HepG2 (cell line): Measurements from ENCODE around the gene ACCSL. TPM values are rescaled to one million over a fixed set of nuclear protein-coding genes. Genes with fewer than 3 reads are reported as not detected.

Experiments
- CCAR2 ChIP-seq: fragments of 200-400 bp; formaldehyde crosslinking; optimal IDR thresholded peaks from 2 replicates; pipeline ENCODE3; 2018; ENCODE audit warnings: low read depth, mild to moderate bottlenecking, low read length, moderate library complexity
- ETV6 ChIP-seq: sonication (generic); formaldehyde crosslinking; conservative IDR thresholded peaks from 2 replicates; pipeline ENCODE4 v1.4.0; 2020; ENCODE audit warnings: missing genetic modification reagents
- FOXK1 ChIP-seq: sonication (generic); formaldehyde crosslinking; IDR thresholded peaks from 2 replicates; pipeline ENCODE4 v1.4.0; 2020; ENCODE audit warnings: low read depth, missing genetic modification reagents, borderline replicate concordance
- HOXA7 ChIP-seq: sonication (generic); formaldehyde crosslinking; IDR thresholded peaks from 2 replicates; pipeline ENCODE4 v1.8.1; 2022; ENCODE audit warnings: mild to moderate bottlenecking, missing genetic modification reagents, moderate library complexity
- IRF2 ChIP-seq: IDR thresholded peaks from 2 replicates; pipeline ENCODE4 v1.6.1; 2018; ENCODE audit warnings: missing genetic modification reagents, missing compliant biosample characterization
- KDM2A ChIP-seq: sonication (generic); formaldehyde crosslinking; IDR thresholded peaks from 2 replicates; pipeline ENCODE4 v1.4.0; 2020; ENCODE audit warnings: low read depth, missing genetic modification reagents, borderline replicate concordance
- MYC ChIP-seq: sonication (generic); formaldehyde crosslinking; IDR thresholded peaks from 2 replicates; pipeline ENCODE4 v1.9.0; 2021; ENCODE audit warnings: missing genetic modification reagents, borderline replicate concordance
- NFYC ChIP-seq: IDR thresholded peaks from 2 replicates; pipeline ENCODE4 v1.6.1; 2016; ENCODE audit warnings: missing genetic modification reagents, missing compliant biosample characterization
- NR2C2 ChIP-seq: sonication (generic); formaldehyde crosslinking; IDR thresholded peaks from 2 replicates; pipeline ENCODE4 v1.4.0; 2020; ENCODE audit warnings: missing genetic modification reagents, mild to moderate bottlenecking, moderate library complexity, borderline replicate concordance
- PHF21A ChIP-seq: sonication (generic); formaldehyde crosslinking; IDR thresholded peaks from 2 replicates; pipeline ENCODE4 v1.5.0; 2020; ENCODE audit warnings: mild to moderate bottlenecking, missing genetic modification reagents
- THAP11 ChIP-seq: IDR thresholded peaks from 2 replicates; pipeline ENCODE4 v1.6.1; 2016; ENCODE audit warnings: missing biosample characterization, missing genetic modification reagents
- UBTF ChIP-seq: sonication (generic); formaldehyde crosslinking; IDR thresholded peaks from 2 replicates; pipeline ENCODE4 v1.4.0; 2020; ENCODE audit warnings: mild to moderate bottlenecking, missing genetic modification reagents
- XRCC5 ChIP-seq: fragments of 200-400 bp; formaldehyde crosslinking; optimal IDR thresholded peaks from 2 replicates; pipeline ENCODE3; 2017; ENCODE audit warnings: mild to moderate bottlenecking, low read length
- YEATS4 ChIP-seq: sonication (generic); formaldehyde crosslinking; IDR thresholded peaks from 2 replicates; pipeline ENCODE4 v1.4.0; 2020; ENCODE audit warnings: missing genetic modification reagents, borderline replicate concordance
- ZBTB38 ChIP-seq: sonication (generic); formaldehyde crosslinking; IDR thresholded peaks from 2 replicates; pipeline ENCODE4 v1.5.1; 2020; ENCODE audit warnings: mild to moderate bottlenecking, missing genetic modification reagents
- ZFP91 ChIP-seq: sonication (generic); formaldehyde crosslinking; IDR thresholded peaks from 2 replicates; pipeline ENCODE4 v1.9.0; 2022; ENCODE audit warnings: missing genetic modification reagents, mild to moderate bottlenecking, borderline replicate concordance
- ZNF331 ChIP-seq: sonication (generic); formaldehyde crosslinking; IDR thresholded peaks from 2 replicates; pipeline ENCODE4 v1.4.0; 2020; ENCODE audit warnings: missing genetic modification reagents
- ZNF563 ChIP-seq: sonication (generic); formaldehyde crosslinking; IDR thresholded peaks from 2 replicates; pipeline ENCODE4 v1.8.0; 2022; ENCODE audit warnings: mild to moderate bottlenecking, moderate library complexity, missing genetic modification reagents
- ZNF781 ChIP-seq: sonication (generic); formaldehyde crosslinking; IDR thresholded peaks from 2 replicates; pipeline ENCODE4 v1.5.1; 2020; ENCODE audit warnings: borderline replicate concordance, mild to moderate bottlenecking, missing genetic modification reagents; ENCODE audit errors: not compliant biosample characterization
- ZNF879 ChIP-seq: sonication (generic); formaldehyde crosslinking; IDR thresholded peaks from 2 replicates; pipeline ENCODE4 v1.8.1; 2023; ENCODE audit warnings: missing genetic modification reagents
- polyA plus RNA-seq, 8 experiments: library from polyadenylated mRNA; depleted of rRNA in 3 of 8; stranded (reverse) in 7 of 8; unstranded in 1 of 8; fragments of >200 nt; fragmentation: Illumina TruSeq in 4 of 8; extraction: Trizol in 4 of 8; gene quantifications; 2 replicates each; pipeline versions ENCODE4 v1.2.1 to v1.2.3, GENCODE V29; 2011 to 2016; ENCODE audit warnings: low read depth in 4 of 8, missing spikeins in 1 of 8, mixed read lengths in 1 of 8; ENCODE audit not compliant: insufficient read depth in 1 of 8
- total RNA-seq, 5 experiments: library from RNA; depleted of rRNA; stranded (reverse); fragments of >200 nt; fragmentation: Illumina TruSeq; extraction: Trizol; gene quantifications; 2 replicates each; pipeline ENCODE4 v1.2.3, GENCODE V29; 2016; ENCODE audit warnings: low read depth in 1 of 5

Gene ACCSL
- total and polyA plus RNA-seq, 2 of the 13 experiments (the other 11 are each of a cell fraction or from before 2014, with no cell fraction given) = not detected

- TF ChIP-seq UBTF (CRISPR knock-in tag) (peak; percentile 95; the same call in 1 of the 2 replicates), ZNF331 (peak; percentile 15; the same call in 1 of the 2 replicates), XRCC5 (peak; percentile 90), PHF21A (CRISPR knock-in tag) (0 out of 2 replicates have a peak, but pooled peaks have one; percentile 15), ZNF781 (no peak), YEATS4 (peak; percentile 83), HOXA7 (CRISPR knock-in tag) (0 out of 2 replicates have a peak, but pooled peaks have one; percentile 33), NFYC (no peak), ZNF879 (0 out of 2 replicates have a peak, but pooled peaks have one; percentile 9), NR2C2 (peak; percentile 74), FOXK1 (CRISPR knock-in tag) (no peak), CCAR2 (no peak), ZNF563 (peak; percentile 89), KDM2A (CRISPR knock-in tag) (peak; percentile 71), ZBTB38 (CRISPR knock-in tag) (peak; percentile 32; the same call in 1 of the 2 replicates), ZFP91 (peak; percentile 45), MYC (CRISPR knock-in tag) (0 out of 2 replicates have a peak, but pooled peaks have one; percentile 11), ETV6 (CRISPR knock-in tag) (peak; percentile 53; the same call in 1 of the 2 replicates), THAP11 (CRISPR knock-in tag) (peak; percentile 66), IRF2 (CRISPR knock-in tag) (peak; percentile 40; the same call in 1 of the 2 replicates)
Measured at GRCh38 chr11:44095506-44096359, 48.0 kb downstream of the ACCSL start, which contains the start of gene EXT2 (continued).
